MCF 10A (cell line): ENCODE measurements around the gene CD247. TPM values are rescaled to one million over a fixed set of nuclear protein-coding genes. Genes with fewer than 3 reads are reported as not detected.

Source experiments
- BruUV-seq: library from RNA; stranded (reverse); fragments of 400-500 nt; replicated peaks from 2 replicates; lab custom pipeline; 2021; lab: Mats Ljungman, UMichigan
- CTCF ChIA-PET: fragments of 300-600 bp; sonication (Branson Sonifier 250); formaldehyde crosslinking; extraction: SDS; loops from one replicate; lab custom pipeline; 2021; ENCODE audit warnings: antibody characterized with exemption, inconsistent platforms; lab: Yijun Ruan, JAX
- POLR2A ChIA-PET: fragments of 300-600, 350-650 bp; sonication (Branson Sonifier 250); formaldehyde crosslinking; extraction: SDS; loops from one replicate; lab custom pipeline; 2020; ENCODE audit warnings: antibody characterized with exemption, inconsistent platforms; lab: Yijun Ruan, JAX
- DNase-seq: peaks from one replicate; pipeline ENCODE4 v3.0.0-alpha.2; 2018; ENCODE audit not compliant: unreplicated experiment
- H3K27ac Mint-ChIP-seq: one replicate; pipeline ENCODE4 v1.8.0; 2022; ENCODE audit warnings: mild to moderate bottlenecking, low read depth, mixed read lengths; ENCODE audit not compliant: unreplicated experiment
- H3K27me3 Mint-ChIP-seq: one replicate; pipeline ENCODE4 v1.8.0; 2022; ENCODE audit warnings: mixed read lengths; ENCODE audit not compliant: insufficient read depth, unreplicated experiment
- H3K36me3 Mint-ChIP-seq: one replicate; pipeline ENCODE4 v1.8.0; 2022; ENCODE audit warnings: mild to moderate bottlenecking, moderate library complexity, mixed read lengths; ENCODE audit not compliant: insufficient read depth, unreplicated experiment
- H3K4me1 Mint-ChIP-seq: one replicate; pipeline ENCODE4 v1.8.0; 2022; ENCODE audit warnings: mixed read lengths; ENCODE audit not compliant: insufficient read depth, unreplicated experiment
- H3K4me3 Mint-ChIP-seq: one replicate; pipeline ENCODE4 v1.8.0; 2022; ENCODE audit warnings: mild to moderate bottlenecking, moderate library complexity, mixed read lengths; ENCODE audit not compliant: unreplicated experiment
- H3K9me3 Mint-ChIP-seq: one replicate; pipeline ENCODE4 v1.8.0; 2022; ENCODE audit warnings: mixed read lengths; ENCODE audit not compliant: unreplicated experiment
- CTCF ChIP-seq: fragments of 200-600 bp; IDR thresholded peaks from one replicate; pipeline ENCODE4 v1.8.0; 2022; ENCODE audit warnings: antibody characterized with exemption, mild to moderate bottlenecking; ENCODE audit not compliant: unreplicated experiment
- intact Hi-C: fragments of 100-400 bp; cut with micrococcal nuclease; formaldehyde crosslinking; loops from 2 replicates; pipeline ENCODE4 v1.14.1; 2022
- total RNA-seq: library from RNA; stranded (reverse); gene quantifications from 2 replicates; pipeline ENCODE4 v1.2.3, GENCODE V29; 2022

Gene CD247
- total RNA-seq, 1 experiment from 2014 or later: not detected

- ChIA-PET POLR2A (no interaction called here), CTCF (interaction anchor here (0.7 to 3.3 kb wide), 2 partner anchors 73 to 580 kb away, joined by 3 to 15 read pairs; no protein-coding TSS in a partner anchor)
- no peaks in the 10 kb centered on the region for H3K4me1 Mint-ChIP-seq
- H3K27ac Mint-ChIP-seq: no peak overlapping the region
- no peak overlapping the region for H3K4me3 Mint-ChIP-seq
- no TSS peak for BruUV-seq
- no peaks in the 10 kb centered on the region for H3K9me3 Mint-ChIP-seq
- H3K27me3 Mint-ChIP-seq: no peaks in the 10 kb centered on the region
- no peak for TF ChIP-seq CTCF
- intact Hi-C loops: no loop called here
- no peak for DNase-seq
- H3K36me3 Mint-ChIP-seq: no peaks in the 10 kb centered on the region
Measured at GRCh38 chr1:167460836-167461235, 57.5 kb downstream of the CD247 start.

GRCh38 chr1:167457936-167458584 lies 60.3 kb downstream of the CD247 start:
- intact Hi-C loops: no loop called here
- TF ChIP-seq CTCF: no peak

GRCh38 chr1:167456926-167457325 lies 61.4 kb downstream of the CD247 start:
- Mint-ChIP-seq H3K9me3 (no peaks in the 10 kb centered on the region), H3K4me1 (no peaks in the 10 kb centered on the region), H3K27me3 (no peaks in the 10 kb centered on the region), H3K4me3 (peak overlapping the region; percentile 71), H3K36me3 (no peaks in the 10 kb centered on the region), H3K27ac (no peak overlapping the region)
- ChIA-PET CTCF (interaction anchor here (0.6 to 6.5 kb wide), 6 partner anchors 10 to 105 kb away, joined by 3 to 46 read pairs (median 8); no protein-coding TSS in a partner anchor), POLR2A (interaction anchor here (0.5 kb wide), 1 partner anchor 13 kb away, joined by 3 read pairs; no protein-coding TSS in a partner anchor)
- BruUV-seq: no TSS peak
- DNase-seq: no peak
- no peak for TF ChIP-seq CTCF
- intact Hi-C loops: no loop called here

More at GRCh38 chr1:167457936-167458584, 60.3 kb downstream of the CD247 start:
- Mint-ChIP-seq H3K4me1 (no peaks in the 10 kb centered on the region), H3K36me3 (no peaks in the 10 kb centered on the region), H3K27ac (no peak overlapping the region), H3K4me3 (no peak overlapping the region), H3K9me3 (no peaks in the 10 kb centered on the region), H3K27me3 (no peaks in the 10 kb centered on the region)
- BruUV-seq: no TSS peak
- CTCF ChIA-PET: interaction anchor here (1.6 to 6.5 kb wide), 4 partner anchors 11 to 19 kb away, joined by 3 to 44 read pairs (median 8); no protein-coding TSS in a partner anchor
- POLR2A ChIA-PET: interaction anchor here (0.5 kb wide), 1 partner anchor 46 kb away, joined by 3 read pairs; no protein-coding TSS in a partner anchor
- DNase-seq: no peak

GRCh38 chr1:167456524-167456923 lies 61.8 kb downstream of the CD247 start:
- CTCF ChIA-PET: interaction anchor here (0.9 to 6.5 kb wide), 6 partner anchors 9 to 189 kb away, joined by 3 to 46 read pairs (median 8); no protein-coding TSS in a partner anchor
- no peak for DNase-seq
- BruUV-seq: no TSS peak
- H3K4me1 Mint-ChIP-seq: no peaks in the 10 kb centered on the region
- H3K9me3 Mint-ChIP-seq: no peaks in the 10 kb centered on the region
- H3K27me3 Mint-ChIP-seq: no peaks in the 10 kb centered on the region
- H3K4me3 Mint-ChIP-seq: peak overlapping the region; percentile 71
- H3K36me3 Mint-ChIP-seq: no peaks in the 10 kb centered on the region
- peak overlapping the region; percentile 47 for H3K27ac Mint-ChIP-seq
- POLR2A ChIA-PET: interaction anchor here (0.5 to 2.4 kb wide), 3 partner anchors 12 to 236 kb away, joined by 3 to 12 read pairs (median 7); partner anchors contain the start of gene POU2F1
- intact Hi-C loops: no loop called here
- no peak for TF ChIP-seq CTCF
